Measurements from ENCODE around the gene ANKEF1. TPM values are rescaled to one million over a fixed set of nuclear protein-coding genes. Genes with fewer than 3 reads are reported as not detected.
A peak's percentile ranks its signal among the peaks of the same experiment; 100 is the strongest.

Gene ANKEF1
- total RNA-seq, 2 experiments from 2014 or later: 0.45 to 0.58 TPM

DNA sequence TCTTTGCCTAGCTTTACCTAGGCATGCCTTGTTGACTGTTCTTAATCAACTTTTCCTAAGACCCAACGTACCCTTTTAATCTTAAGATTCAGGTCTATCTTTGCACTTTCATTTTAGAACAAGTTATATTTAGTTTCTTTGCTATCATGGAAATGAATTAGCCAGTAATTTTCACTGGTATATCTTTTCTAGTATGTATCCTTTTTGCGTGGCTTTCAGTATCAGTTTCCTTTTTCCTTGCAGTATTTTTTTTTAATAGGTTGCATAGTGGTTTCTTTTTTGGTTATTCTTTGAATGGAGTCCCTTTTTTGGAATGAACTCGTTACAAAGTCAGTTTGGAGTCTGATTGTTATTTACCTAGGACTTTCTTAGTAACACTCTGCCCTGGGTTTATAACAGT lies 7.3 kb downstream of the ANKEF1 start:
- CTCF ChIA-PET: no interaction called here
- POLR2A ChIA-PET: no interaction called here
- TF ChIP-seq CTCF (IDR thresholded peaks at IDR 0.05): no peak
- Mint-ChIP-seq H3K36me3 (ENCODE audit: low read depth) (peaks cover 1% of the 10 kb centered on the region), H3K4me3 (no peak overlapping the region), H3K27ac (peak overlapping the region; percentile 15), H3K4me1 (ENCODE audit: low read depth) (peaks cover 7% of the 10 kb centered on the region), H3K27me3 (no peaks in the 10 kb centered on the region), H3K9me3 (no peaks in the 10 kb centered on the region)
- DNase-seq: no peak
- ATAC-seq: no peak
- intact Hi-C loops (cut with micrococcal nuclease): no loop called here

- CTCF ChIA-PET: interaction anchor here (1.1 to 1.5 kb wide), 4 partner anchors 8 to 430 kb away, joined by 3 to 7 read pairs (median 4); no protein-coding TSS in a partner anchor
- DNase-seq: peak; percentile 12
- H3K27ac Mint-ChIP-seq: no peak overlapping the region
Observed at GRCh38 chr20:10047427-10047826, 12.6 kb downstream of the ANKEF1 start.

DNA sequence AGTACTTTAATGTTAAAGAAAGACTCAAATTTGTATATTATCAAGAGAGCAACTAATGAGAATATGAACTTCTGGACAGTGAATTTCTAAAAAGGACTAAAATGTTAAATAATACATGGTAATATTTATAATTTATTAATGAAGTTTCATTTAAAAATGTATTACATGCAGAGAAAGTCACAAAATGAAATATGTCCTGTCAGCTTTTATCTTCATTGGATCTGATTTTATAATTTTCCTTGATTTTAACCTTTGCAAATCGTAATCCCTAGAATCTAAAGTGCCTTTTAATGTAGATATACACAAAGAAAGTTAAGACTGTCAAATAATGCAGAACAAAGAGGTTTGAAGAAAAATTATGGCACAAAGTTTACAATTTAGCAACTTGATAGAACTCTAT lies 16.4 kb downstream of the ANKEF1 start:
- no peaks in the 10 kb centered on the region for H3K27me3 Mint-ChIP-seq
- no peaks in the 10 kb centered on the region for H3K4me1 Mint-ChIP-seq (ENCODE audit: low read depth)
- POLR2A ChIA-PET: no interaction called here
- ATAC-seq: no peak
- H3K36me3 Mint-ChIP-seq (ENCODE audit: low read depth): peaks cover 12% of the 10 kb centered on the region
- no peak for DNase-seq
- intact Hi-C loops (cut with micrococcal nuclease): no loop called here
- H3K27ac Mint-ChIP-seq: no peak overlapping the region
- no peak for TF ChIP-seq CTCF (IDR thresholded peaks at IDR 0.05)
- CTCF ChIA-PET: no interaction called here
- H3K4me3 Mint-ChIP-seq: no peak overlapping the region
- no peaks in the 10 kb centered on the region for H3K9me3 Mint-ChIP-seq

More at GRCh38 chr20:10047427-10047826, 12.6 kb downstream of the ANKEF1 start:
- no peak for TF ChIP-seq CTCF (IDR thresholded peaks at IDR 0.05)
- H3K4me3 Mint-ChIP-seq: no peak overlapping the region
- no peaks in the 10 kb centered on the region for H3K27me3 Mint-ChIP-seq
- intact Hi-C loops (cut with micrococcal nuclease): no loop called here
- no peaks in the 10 kb centered on the region for H3K4me1 Mint-ChIP-seq (ENCODE audit: low read depth)
- POLR2A ChIA-PET: no interaction called here
- ATAC-seq: no peak
- no peaks in the 10 kb centered on the region for H3K9me3 Mint-ChIP-seq
- peaks cover 1% of the 10 kb centered on the region for H3K36me3 Mint-ChIP-seq (ENCODE audit: low read depth)

DNA sequence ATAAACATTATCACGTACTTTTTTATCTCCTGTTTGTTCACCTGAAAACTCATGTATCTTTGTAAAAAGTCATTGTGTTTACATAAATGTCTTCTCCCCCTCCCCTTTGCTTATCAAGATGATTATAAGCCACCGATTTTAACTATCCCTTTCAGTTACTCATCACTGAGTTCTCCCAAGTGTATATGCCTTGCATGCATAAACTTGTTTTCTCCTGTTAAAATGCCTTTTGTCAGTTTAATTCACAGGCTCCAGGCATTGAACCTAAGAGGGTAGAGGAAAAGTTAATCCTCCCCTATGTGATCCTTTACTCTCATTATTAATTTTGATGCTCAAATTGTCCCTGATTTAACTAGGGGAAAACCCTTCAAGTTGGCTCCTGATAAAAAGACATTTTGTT lies 24.2 kb downstream of the ANKEF1 start:
- Mint-ChIP-seq H3K9me3 (no peaks in the 10 kb centered on the region), H3K27me3 (peaks cover 7% of the 10 kb centered on the region), H3K27ac (no peak overlapping the region), H3K4me3 (no peak overlapping the region), H3K4me1 (ENCODE audit: low read depth) (no peaks in the 10 kb centered on the region), H3K36me3 (ENCODE audit: low read depth) (peaks cover 12% of the 10 kb centered on the region)
- DNase-seq: no peak
- no peak for TF ChIP-seq CTCF (IDR thresholded peaks at IDR 0.05)
- POLR2A ChIA-PET: no interaction called here
- intact Hi-C loops (cut with micrococcal nuclease): no loop called here
- ATAC-seq: no peak
- CTCF ChIA-PET: no interaction called here

GRCh38 chr20:10060226-10060625 lies 25.4 kb downstream of the ANKEF1 start:
- DNase-seq (no peak), ATAC-seq (no peak)
- Mint-ChIP-seq H3K27ac (no peak overlapping the region), H3K4me1 (ENCODE audit: low read depth) (no peaks in the 10 kb centered on the region), H3K4me3 (no peak overlapping the region), H3K36me3 (ENCODE audit: low read depth) (peaks cover 7% of the 10 kb centered on the region), H3K9me3 (no peaks in the 10 kb centered on the region), H3K27me3 (peaks cover 11% of the 10 kb centered on the region)
- ChIA-PET POLR2A (no interaction called here), CTCF (no interaction called here)
- intact Hi-C loops (cut with micrococcal nuclease): no loop called here
- no peak for TF ChIP-seq CTCF (IDR thresholded peaks at IDR 0.05)

Data from activated CD8-positive, alpha-beta T cell treated with anti-CD3 and anti-CD28 coated beads for 36 hours (primary cell).